Body of pancreas (tissue), 4 donors: ENCODE measurements around the gene TIMM23B.
"Not testable (repeated sequence)": the region's sequence is repeated elsewhere in the genome, so short reads cannot be mapped to it uniquely, and the experiment has no call there.

Source experiments
- POLR2A ChIP-seq, 3 donors: fragments of 450-650 bp; IDR thresholded peaks; one replicate each; pipeline ENCODE4 v1.6.1; 2016; ENCODE audit warnings: antibody characterized with exemption in 3 of 3, mild to moderate bottlenecking in 2 of 3
- TF ChIP-seq, protein P1 (sequence below), 7 experiments: fragments of 450-650 bp in 4 of 7; fragments of 200-600 bp in 3 of 7; sonication (generic) in 3 of 7; IDR thresholded peaks; one replicate each; pipeline ENCODE4 v1.5.1; 2016 to 2019; ENCODE audit warnings: antibody characterized with exemption in 7 of 7

GRCh38 chr10:49948142-49948541 lies 6.3 kb downstream of the TIMM23B start:
- TF ChIP-seq, protein P1, sequence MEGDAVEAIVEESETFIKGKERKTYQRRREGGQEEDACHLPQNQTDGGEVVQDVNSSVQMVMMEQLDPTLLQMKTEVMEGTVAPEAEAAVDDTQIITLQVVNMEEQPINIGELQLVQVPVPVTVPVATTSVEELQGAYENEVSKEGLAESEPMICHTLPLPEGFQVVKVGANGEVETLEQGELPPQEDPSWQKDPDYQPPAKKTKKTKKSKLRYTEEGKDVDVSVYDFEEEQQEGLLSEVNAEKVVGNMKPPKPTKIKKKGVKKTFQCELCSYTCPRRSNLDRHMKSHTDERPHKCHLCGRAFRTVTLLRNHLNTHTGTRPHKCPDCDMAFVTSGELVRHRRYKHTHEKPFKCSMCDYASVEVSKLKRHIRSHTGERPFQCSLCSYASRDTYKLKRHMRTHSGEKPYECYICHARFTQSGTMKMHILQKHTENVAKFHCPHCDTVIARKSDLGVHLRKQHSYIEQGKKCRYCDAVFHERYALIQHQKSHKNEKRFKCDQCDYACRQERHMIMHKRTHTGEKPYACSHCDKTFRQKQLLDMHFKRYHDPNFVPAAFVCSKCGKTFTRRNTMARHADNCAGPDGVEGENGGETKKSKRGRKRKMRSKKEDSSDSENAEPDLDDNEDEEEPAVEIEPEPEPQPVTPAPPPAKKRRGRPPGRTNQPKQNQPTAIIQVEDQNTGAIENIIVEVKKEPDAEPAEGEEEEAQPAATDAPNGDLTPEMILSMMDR (IDR thresholded peaks at IDR 0.05) = not testable (repeated sequence)
- not testable (repeated sequence) for TF ChIP-seq POLR2A (IDR thresholded peaks at IDR 0.05)
